H1 (cell line): Measurements from ENCODE around the gene INHBB. TPM values are rescaled to one million over a fixed set of nuclear protein-coding genes. Genes with fewer than 3 reads are reported as not detected.

Experiments
- ASH2L ChIP-seq: fragments of 200-600, 300-600 bp; sonication (generic); IDR thresholded peaks from one replicate; pipeline ENCODE4 v1.7.1; 2017; ENCODE audit warnings: low read length
- CHD7 ChIP-seq: fragments of 300-600 bp; sonication (generic); IDR thresholded peaks from 2 replicates; pipeline ENCODE4 v1.7.1; 2012; ENCODE audit warnings: low read length, moderate library complexity, mild to moderate bottlenecking, inconsistent platforms; ENCODE audit not compliant: insufficient replicate concordance
- FOSL1 ChIP-seq: IDR thresholded peaks from 2 replicates; pipeline ENCODE4 v1.6.1; 2011; ENCODE audit warnings: mild to moderate bottlenecking, low read depth, low read length, moderate library complexity; ENCODE audit not compliant: insufficient read depth
- RAD21 ChIP-seq, 2 experiments: IDR thresholded peaks in 1 of 2; conservative IDR thresholded peaks in 1 of 2; 2 replicates each; pipeline ENCODE4 v1.6.1; 2011; ENCODE audit warnings: low read depth in 2 of 2, low read length in 2 of 2, improper control_type of control experiment in 1 of 2, inconsistent platforms in 1 of 2, mild to moderate bottlenecking in 1 of 2, moderate library complexity in 1 of 2
- SIRT6 ChIP-seq: IDR thresholded peaks from one replicate; pipeline ENCODE4 v1.7.1; 2012; ENCODE audit warnings: low read length, inconsistent platforms
- polyA plus RNA-seq, 7 experiments: library from polyadenylated mRNA; depleted of rRNA in 3 of 7; stranded (reverse) in 5 of 7; unstranded in 2 of 7; fragments of >200 nt in 5 of 7; fragments of 200-250 nt in 2 of 7; gene quantifications; 1 replicate in 5 of 7; 2 replicates in 1 of 7; 4 replicates in 1 of 7; pipeline versions ENCODE4 v1.2.1 to v1.2.3, GENCODE V29; 2011 to 2013; ENCODE audit warnings: missing spikeins in 2 of 7, mixed read lengths in 2 of 7
- total RNA-seq: library from RNA; stranded (reverse); fragmentation: NEBNext Ultra II Directional; extraction: Animal tissue kit (Norgen Biotek cat#: 25700); gene quantifications from 2 replicates; pipeline ENCODE4 v1.2.1, GENCODE V29; 2021

INHBB gene
- total and polyA plus RNA-seq, 2 of the 8 experiments (the other 6 are each of a cell fraction or from before 2014, with no cell fraction given), result 0.30 to 0.32 TPM

DNA sequence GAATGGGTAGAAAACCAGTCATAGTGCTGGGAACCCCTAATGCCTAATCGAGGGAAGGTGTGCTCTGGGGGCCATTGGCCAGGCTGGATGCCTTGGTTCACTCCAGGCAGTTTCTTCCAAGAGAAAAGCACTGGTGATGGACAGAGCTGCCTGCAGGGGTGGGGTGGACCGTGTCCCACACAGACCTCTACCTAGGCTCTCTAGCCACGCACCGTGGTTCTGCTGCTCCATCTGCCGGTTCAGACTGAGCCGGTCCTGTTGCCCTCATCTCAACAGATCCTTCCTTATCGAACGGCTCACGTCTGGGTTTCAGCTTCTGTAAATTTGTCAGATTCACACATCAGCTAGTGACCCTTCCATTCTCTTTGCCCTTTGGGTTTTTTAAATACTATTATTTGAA, 46.9 kb upstream of the INHBB start (continued):
- TF ChIP-seq CHD7, result no peak
- peak; percentile 28 to 37; a peak in 3 of 4 replicates for TF ChIP-seq RAD21 (IDR thresholded peaks at IDR 0.05 in 1 of 2, conservative IDR thresholded peaks at IDR 0.05 in 1 of 2; ENCODE audit: low read depth in 2 of 2, low read length in 2 of 2)
- no peak for TF ChIP-seq FOSL1
- TF ChIP-seq ASH2L, result no peak
- no peak for TF ChIP-seq SIRT6
